IgD-negative memory B cell (primary cell): ENCODE results near the gene LDB2. TPM values are rescaled to one million over a fixed set of nuclear protein-coding genes. Genes with fewer than 3 reads are reported as not detected.

Experiments used
- H3K27ac Mint-ChIP-seq, 3 donors: one replicate each; pipeline ENCODE4 v1.8.0; 2020 to 2022; ENCODE audit warnings: mild to moderate bottlenecking in 3 of 3, mixed read lengths in 3 of 3, moderate library complexity in 1 of 3
- H3K27me3 Mint-ChIP-seq: one replicate; pipeline ENCODE4 v1.8.0; 2021; ENCODE audit warnings: mixed read lengths
- H3K36me3 Mint-ChIP-seq: one replicate; pipeline ENCODE4 v1.8.0; 2020; ENCODE audit warnings: mild to moderate bottlenecking, mixed read lengths
- H3K4me1 Mint-ChIP-seq, 3 donors: one replicate each; pipeline ENCODE4 v1.8.0; 2020 to 2022; ENCODE audit warnings: mixed read lengths in 3 of 3, mild to moderate bottlenecking in 1 of 3
- H3K4me3 Mint-ChIP-seq, 4 donors: one replicate each; pipeline ENCODE4 v1.8.0; 2020 to 2022; ENCODE audit warnings: mild to moderate bottlenecking in 4 of 4, mixed read lengths in 4 of 4, moderate library complexity in 3 of 4
- H3K9me3 Mint-ChIP-seq, 3 donors: one replicate each; pipeline ENCODE4 v1.8.0; 2020 to 2021; ENCODE audit warnings: mixed read lengths in 3 of 3, mild to moderate bottlenecking in 1 of 3
- polyA plus RNA-seq: library from polyadenylated mRNA; unstranded; fragments of 300-500 nt; fragmentation: Illumina TruSeq; gene quantifications from one replicate; pipeline ENCODE4 v1.2.3, GENCODE V29; 2021

LDB2 gene
- polyA plus RNA-seq, 1 donor from 2014 or later: not detected

DNA sequence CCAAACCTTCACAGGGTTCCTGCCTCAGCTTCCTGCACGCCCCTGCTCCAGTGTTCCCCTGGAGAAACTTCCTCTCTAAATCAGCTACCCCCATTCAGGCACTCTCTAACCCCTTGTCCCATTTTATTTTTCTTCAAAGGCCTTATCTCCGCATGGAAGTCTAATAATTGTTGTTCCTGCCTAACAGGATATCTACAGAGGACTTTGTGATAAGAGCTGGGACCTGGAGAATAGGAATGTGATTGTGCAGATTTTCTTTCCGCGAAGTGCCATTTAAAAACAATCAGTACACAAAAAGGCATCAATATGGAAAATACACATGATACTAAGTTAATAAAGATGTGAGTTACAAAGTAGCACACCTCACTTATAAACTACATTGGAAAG lies 32.6 kb downstream of the LDB2 start:
- H3K27me3 Mint-ChIP-seq: no peaks in the 10 kb centered on the region
- H3K4me1 Mint-ChIP-seq: no peaks in the 10 kb centered on the region
- H3K27ac Mint-ChIP-seq: no peak overlapping the region
- H3K9me3 Mint-ChIP-seq: peaks cover 2 to 7% (median 3%) of the 10 kb centered on the region in 3 donors
- H3K4me3 Mint-ChIP-seq: no peak overlapping the region
- peaks cover 3% of the 10 kb centered on the region for H3K36me3 Mint-ChIP-seq

- Mint-ChIP-seq H3K4me3 (no peak overlapping the region), H3K4me1 (no peaks in the 10 kb centered on the region), H3K27ac (no peak overlapping the region), H3K9me3 (peaks cover 2 to 7% (median 3%) of the 10 kb centered on the region in 3 donors), H3K36me3 (peaks cover 3% of the 10 kb centered on the region), H3K27me3 (no peaks in the 10 kb centered on the region)
Measured at GRCh38 chr4:16865209-16865896, 33.1 kb downstream of the LDB2 start.

- no peaks in the 10 kb centered on the region for H3K27me3 Mint-ChIP-seq
- peaks cover 2 to 4% (median 3%) of the 10 kb centered on the region in 3 donors for H3K9me3 Mint-ChIP-seq
- H3K4me1 Mint-ChIP-seq: no peaks in the 10 kb centered on the region
- no peak overlapping the region for H3K27ac Mint-ChIP-seq
- H3K4me3 Mint-ChIP-seq: no peak overlapping the region
- no peaks in the 10 kb centered on the region for H3K36me3 Mint-ChIP-seq
Measured at GRCh38 chr4:16864199-16864598, 34.2 kb downstream of the LDB2 start.

DNA sequence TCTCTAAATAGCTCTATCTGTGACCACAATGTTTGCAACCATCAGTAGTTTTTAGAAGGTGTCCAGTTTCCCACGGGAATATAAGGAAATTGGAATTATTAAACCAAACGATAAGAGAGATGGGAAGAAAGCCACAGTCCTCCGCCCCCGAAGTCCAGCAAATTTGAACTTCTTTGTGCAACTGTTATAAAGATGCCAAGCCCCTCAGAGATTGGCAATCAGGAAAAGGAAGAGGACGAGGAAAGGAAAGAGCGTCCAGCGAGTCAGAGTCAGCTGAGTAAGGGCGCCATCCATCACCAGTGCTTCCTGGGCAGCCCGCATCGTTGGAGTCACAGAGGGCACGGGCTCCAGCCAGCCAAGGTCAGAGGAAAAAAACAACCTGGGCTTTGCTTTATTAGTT lies 35.7 kb downstream of the LDB2 start:
- Mint-ChIP-seq H3K27me3 (no peaks in the 10 kb centered on the region), H3K27ac (no peak overlapping the region), H3K9me3 (peaks cover 2 to 4% (median 3%) of the 10 kb centered on the region in 3 donors), H3K4me3 (no peak overlapping the region), H3K4me1 (no peaks in the 10 kb centered on the region), H3K36me3 (no peaks in the 10 kb centered on the region)

- Mint-ChIP-seq H3K4me3 (no peak overlapping the region), H3K36me3 (no peaks in the 10 kb centered on the region), H3K9me3 (peaks cover 0 to 4% (median 2%) of the 10 kb centered on the region in 3 donors), H3K27me3 (no peaks in the 10 kb centered on the region), H3K4me1 (no peaks in the 10 kb centered on the region), H3K27ac (no peak overlapping the region)
Measured at GRCh38 chr4:16860516-16860915, 37.9 kb downstream of the LDB2 start.

DNA sequence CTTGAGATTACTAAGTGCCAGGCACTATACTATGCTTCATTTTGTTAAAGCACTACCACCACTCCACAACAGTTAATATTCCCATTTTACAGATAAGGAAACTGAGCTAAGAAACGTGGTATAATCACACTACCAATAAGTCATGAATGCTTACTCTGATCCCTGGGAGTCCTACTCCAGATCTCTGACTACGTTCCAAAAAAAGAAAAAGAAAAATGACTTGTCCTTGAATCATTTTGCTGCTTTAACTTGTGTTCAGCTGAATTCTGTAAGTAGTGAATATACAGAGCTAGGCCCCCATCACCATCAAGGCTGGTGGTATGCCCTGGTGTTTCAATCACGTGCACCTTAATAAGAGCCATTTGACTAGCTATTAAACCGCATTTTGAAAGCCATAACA lies 39.4 kb downstream of the LDB2 start:
- Mint-ChIP-seq H3K9me3 (peaks cover 0 to 4% (median 2%) of the 10 kb centered on the region in 3 donors), H3K36me3 (no peaks in the 10 kb centered on the region), H3K27me3 (no peaks in the 10 kb centered on the region), H3K4me1 (no peaks in the 10 kb centered on the region), H3K4me3 (no peak overlapping the region), H3K27ac (no peak overlapping the region)

DNA sequence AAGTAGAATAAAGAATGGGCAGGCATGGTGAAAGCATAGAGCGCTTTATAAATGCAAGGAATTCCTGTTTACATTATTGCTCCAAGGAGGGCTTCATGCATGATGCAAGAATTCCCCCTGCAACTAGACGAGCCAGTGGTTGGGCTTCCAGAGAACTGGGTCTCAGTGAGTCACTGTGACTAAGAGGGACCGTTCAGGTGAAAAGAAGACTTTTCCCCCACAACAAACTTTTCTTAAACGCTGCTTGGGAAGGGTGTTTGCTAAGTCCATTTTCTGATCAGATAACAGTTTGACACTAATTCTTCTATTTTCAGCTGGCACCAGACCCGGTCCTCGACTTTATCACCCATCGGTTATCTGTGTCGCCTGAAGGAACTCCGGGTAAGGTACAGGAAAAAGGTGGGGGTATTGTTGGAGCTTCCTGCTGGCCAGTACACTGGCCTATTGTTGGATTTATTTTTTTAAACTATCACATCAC lies 40.1 kb downstream of the LDB2 start:
- Mint-ChIP-seq H3K9me3 (peaks cover 0 to 4% (median 0%) of the 10 kb centered on the region in 3 donors), H3K27ac (no peak overlapping the region), H3K27me3 (no peaks in the 10 kb centered on the region), H3K4me1 (no peaks in the 10 kb centered on the region), H3K36me3 (no peaks in the 10 kb centered on the region), H3K4me3 (no peak overlapping the region)

- no peaks in the 10 kb centered on the region for H3K27me3 Mint-ChIP-seq
- no peaks in the 10 kb centered on the region for H3K36me3 Mint-ChIP-seq
- peaks cover 0 to 4% (median 0%) of the 10 kb centered on the region in 3 donors for H3K9me3 Mint-ChIP-seq
- no peaks in the 10 kb centered on the region for H3K4me1 Mint-ChIP-seq
- no peak overlapping the region for H3K4me3 Mint-ChIP-seq
- no peak overlapping the region for H3K27ac Mint-ChIP-seq
Measured at GRCh38 chr4:16857425-16857824, 41.0 kb downstream of the LDB2 start.

DNA sequence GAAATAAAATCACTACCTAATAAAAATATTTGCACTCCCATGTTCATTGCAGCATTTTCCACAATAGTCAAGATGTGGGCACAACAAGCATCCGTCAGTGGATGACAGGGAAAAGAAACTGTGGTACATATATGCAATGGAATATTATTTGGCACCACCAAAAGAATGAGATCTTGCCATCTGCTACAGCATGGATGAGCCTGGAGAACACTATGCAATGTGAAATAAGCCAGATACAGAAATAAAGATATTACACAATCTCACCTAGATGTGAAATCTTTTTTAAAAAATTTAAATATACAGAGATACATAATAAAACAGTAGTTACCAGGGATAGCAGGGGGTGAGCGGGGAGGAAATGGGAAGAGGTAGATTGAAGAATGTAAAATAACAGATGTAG lies 44.8 kb downstream of the LDB2 start:
- H3K4me3 Mint-ChIP-seq: no peak overlapping the region
- H3K9me3 Mint-ChIP-seq: peaks cover 0 to 4% (median 0%) of the 10 kb centered on the region in 3 donors
- no peaks in the 10 kb centered on the region for H3K4me1 Mint-ChIP-seq
- no peak overlapping the region for H3K27ac Mint-ChIP-seq
- no peaks in the 10 kb centered on the region for H3K27me3 Mint-ChIP-seq
- H3K36me3 Mint-ChIP-seq: no peaks in the 10 kb centered on the region

DNA sequence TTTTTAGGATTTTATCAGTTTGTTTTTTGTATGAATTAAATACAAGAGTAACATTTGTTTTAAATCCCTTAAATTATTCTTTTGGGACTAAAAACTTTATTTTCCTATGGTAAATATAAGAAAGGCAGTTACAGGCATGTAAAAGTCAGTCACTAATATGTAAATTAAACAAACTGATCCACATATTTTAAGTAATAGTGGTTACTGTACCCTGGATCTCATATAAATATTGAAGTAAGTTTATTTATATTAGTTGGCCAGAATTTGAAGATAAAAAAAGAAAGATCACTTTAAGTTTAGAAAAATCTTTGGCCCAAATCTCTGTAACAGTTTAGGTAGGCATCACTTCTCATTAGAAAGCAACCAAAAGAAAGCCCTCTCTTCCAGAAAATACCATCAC lies 45.8 kb downstream of the LDB2 start:
- Mint-ChIP-seq H3K27me3 (no peaks in the 10 kb centered on the region), H3K27ac (no peak overlapping the region), H3K4me1 (no peaks in the 10 kb centered on the region), H3K9me3 (peaks cover 0 to 4% (median 0%) of the 10 kb centered on the region in 3 donors), H3K4me3 (no peak overlapping the region), H3K36me3 (no peaks in the 10 kb centered on the region)

GRCh38 chr4:16852228-16852627 lies 46.2 kb downstream of the LDB2 start:
- H3K27ac Mint-ChIP-seq: no peak overlapping the region
- no peaks in the 10 kb centered on the region for H3K4me1 Mint-ChIP-seq
- H3K9me3 Mint-ChIP-seq: peaks cover 0 to 4% (median 0%) of the 10 kb centered on the region in 3 donors
- H3K27me3 Mint-ChIP-seq: no peaks in the 10 kb centered on the region
- H3K36me3 Mint-ChIP-seq: no peaks in the 10 kb centered on the region
- no peak overlapping the region for H3K4me3 Mint-ChIP-seq

GRCh38 chr4:16846540-16847117 lies 51.8 kb downstream of the LDB2 start:
- H3K27me3 Mint-ChIP-seq: no peaks in the 10 kb centered on the region
- no peaks in the 10 kb centered on the region for H3K36me3 Mint-ChIP-seq
- no peak overlapping the region for H3K27ac Mint-ChIP-seq
- H3K9me3 Mint-ChIP-seq: peaks cover 0 to 6% (median 2%) of the 10 kb centered on the region in 3 donors
- no peaks in the 10 kb centered on the region for H3K4me1 Mint-ChIP-seq
- no peak overlapping the region for H3K4me3 Mint-ChIP-seq

- Mint-ChIP-seq H3K27me3 (no peaks in the 10 kb centered on the region), H3K9me3 (peaks cover 0 to 4% (median 2%) of the 10 kb centered on the region in 3 donors), H3K27ac (no peak overlapping the region), H3K4me3 (no peak overlapping the region), H3K36me3 (no peaks in the 10 kb centered on the region), H3K4me1 (no peaks in the 10 kb centered on the region)
Measured at GRCh38 chr4:16844816-16845586, 53.4 kb downstream of the LDB2 start.

DNA sequence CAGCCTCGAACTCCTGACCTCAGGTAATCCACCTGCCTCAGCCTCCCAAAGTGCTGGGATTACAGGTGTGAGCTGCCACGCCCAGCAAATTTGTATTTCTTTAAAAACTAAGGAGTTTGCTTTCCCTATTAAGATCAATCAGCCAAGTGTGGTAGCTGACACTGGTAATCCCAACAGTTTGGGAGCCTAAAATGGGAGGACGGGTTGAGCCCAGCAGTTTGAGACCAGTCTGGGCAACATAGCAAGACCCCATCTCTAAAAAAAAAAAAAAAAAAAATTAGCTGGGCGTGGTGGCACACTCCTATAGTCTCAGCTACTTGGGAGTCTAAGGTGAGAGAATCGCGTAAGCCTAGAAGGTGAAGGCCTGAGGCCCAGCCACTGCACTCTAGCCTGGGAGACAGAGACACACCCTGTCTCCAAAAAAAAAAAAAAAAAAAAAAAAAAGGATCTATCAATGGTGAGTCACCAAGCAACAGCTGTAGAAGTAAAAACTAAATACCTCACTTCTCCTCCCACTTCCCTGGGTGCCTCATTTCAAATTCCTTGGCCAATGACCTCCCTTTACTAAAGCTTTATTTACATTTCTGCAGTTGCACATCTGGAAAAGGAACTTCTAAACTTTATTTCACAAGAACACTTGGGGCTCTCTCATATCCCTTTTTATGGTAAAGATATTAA lies 54.5 kb downstream of the LDB2 start:
- no peak overlapping the region for H3K27ac Mint-ChIP-seq
- H3K36me3 Mint-ChIP-seq: no peaks in the 10 kb centered on the region

More for the DNA sequence above, 54.5 kb downstream of the LDB2 start:
- Mint-ChIP-seq H3K4me3 (no peak overlapping the region), H3K4me1 (no peaks in the 10 kb centered on the region), H3K27me3 (no peaks in the 10 kb centered on the region), H3K9me3 (peaks cover 0 to 4% (median 2%) of the 10 kb centered on the region in 3 donors)
